Body of pancreas (tissue), 4 donors: Measurements from ENCODE around the gene NRBF2.

Experiments
- POLR2A ChIP-seq, 3 donors: fragments of 450-650 bp; IDR thresholded peaks; one replicate each; pipeline ENCODE4 v1.6.1; 2016; ENCODE audit warnings: antibody characterized with exemption in 3 of 3, mild to moderate bottlenecking in 2 of 3
- TF ChIP-seq, protein P1 (sequence below), 7 experiments: fragments of 450-650 bp in 4 of 7; fragments of 200-600 bp in 3 of 7; sonication (generic) in 3 of 7; IDR thresholded peaks; one replicate each; pipeline ENCODE4 v1.5.1; 2016 to 2019; ENCODE audit warnings: antibody characterized with exemption in 7 of 7

DNA sequence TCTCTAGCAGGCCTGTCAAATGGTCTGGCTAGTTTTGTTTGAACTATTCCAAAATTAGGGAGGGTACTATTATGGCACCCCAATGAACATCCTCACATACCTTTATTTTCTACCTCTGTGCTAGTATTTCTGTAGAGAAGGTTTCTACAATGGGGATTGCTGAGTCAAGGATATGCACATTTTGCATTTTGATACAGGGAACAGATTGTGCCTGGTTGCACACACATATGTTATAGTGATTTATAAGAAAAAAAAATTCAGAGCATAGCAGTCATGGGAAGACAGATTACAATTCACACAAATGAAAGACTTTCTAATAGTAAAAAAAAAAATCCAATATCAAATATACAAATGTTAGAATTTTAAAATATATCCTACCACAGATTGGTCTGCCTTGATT is 14.1 kb upstream of the NRBF2 start:
- TF ChIP-seq, protein P1, sequence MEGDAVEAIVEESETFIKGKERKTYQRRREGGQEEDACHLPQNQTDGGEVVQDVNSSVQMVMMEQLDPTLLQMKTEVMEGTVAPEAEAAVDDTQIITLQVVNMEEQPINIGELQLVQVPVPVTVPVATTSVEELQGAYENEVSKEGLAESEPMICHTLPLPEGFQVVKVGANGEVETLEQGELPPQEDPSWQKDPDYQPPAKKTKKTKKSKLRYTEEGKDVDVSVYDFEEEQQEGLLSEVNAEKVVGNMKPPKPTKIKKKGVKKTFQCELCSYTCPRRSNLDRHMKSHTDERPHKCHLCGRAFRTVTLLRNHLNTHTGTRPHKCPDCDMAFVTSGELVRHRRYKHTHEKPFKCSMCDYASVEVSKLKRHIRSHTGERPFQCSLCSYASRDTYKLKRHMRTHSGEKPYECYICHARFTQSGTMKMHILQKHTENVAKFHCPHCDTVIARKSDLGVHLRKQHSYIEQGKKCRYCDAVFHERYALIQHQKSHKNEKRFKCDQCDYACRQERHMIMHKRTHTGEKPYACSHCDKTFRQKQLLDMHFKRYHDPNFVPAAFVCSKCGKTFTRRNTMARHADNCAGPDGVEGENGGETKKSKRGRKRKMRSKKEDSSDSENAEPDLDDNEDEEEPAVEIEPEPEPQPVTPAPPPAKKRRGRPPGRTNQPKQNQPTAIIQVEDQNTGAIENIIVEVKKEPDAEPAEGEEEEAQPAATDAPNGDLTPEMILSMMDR (IDR thresholded peaks at IDR 0.05): no peak
- TF ChIP-seq POLR2A (IDR thresholded peaks at IDR 0.05): no peak
